ENCODE measurements around the gene SPEN.
"Not testable (repeated sequence)": the region's sequence is repeated elsewhere in the genome, so short reads cannot be mapped to it uniquely, and the experiment has no call there.

Gene SPEN

GRCh38 chr1:15899266-15899665, 51.8 kb downstream of the SPEN start:
- H3K27ac ChIP-seq, result peak overlapping the region; percentile 11; the same call in 1 of the 2 replicates
- no peak for TF ChIP-seq ZFX (IDR thresholded peaks at IDR 0.05; ENCODE audit: borderline replicate concordance)
- no peak for TF ChIP-seq CTCF (IDR thresholded peaks at IDR 0.05)

GRCh38 chr1:15900662-15901279, 53.3 kb downstream of the SPEN start:
- H3K27ac ChIP-seq, result no peak overlapping the region
- TF ChIP-seq CTCF (IDR thresholded peaks at IDR 0.05), result no peak
- TF ChIP-seq ZFX (IDR thresholded peaks at IDR 0.05; ENCODE audit: borderline replicate concordance), result no peak

- peak overlapping the region; percentile 22 for H3K27ac ChIP-seq
- no peak for TF ChIP-seq ZFX (IDR thresholded peaks at IDR 0.05; ENCODE audit: borderline replicate concordance)
- no peak for TF ChIP-seq CTCF (IDR thresholded peaks at IDR 0.05)
Measured at GRCh38 chr1:15902882-15903281, 55.4 kb downstream of the SPEN start.

GRCh38 chr1:15908597-15908996, 61.1 kb downstream of the SPEN start:
- TF ChIP-seq ZFX (IDR thresholded peaks at IDR 0.05; ENCODE audit: borderline replicate concordance), result no peak
- TF ChIP-seq CTCF (IDR thresholded peaks at IDR 0.05), result no peak
- no peak overlapping the region for H3K27ac ChIP-seq

- no peak overlapping the region for H3K27ac ChIP-seq
- TF ChIP-seq CTCF (IDR thresholded peaks at IDR 0.05), result no peak
Measured at GRCh38 chr1:15911141-15911540, 63.6 kb downstream of the SPEN start.

GRCh38 chr1:15911927-15912326, 64.4 kb downstream of the SPEN start:
- no peak overlapping the region for H3K27ac ChIP-seq
- TF ChIP-seq CTCF (IDR thresholded peaks at IDR 0.05) (no peak), ZFX (IDR thresholded peaks at IDR 0.05; ENCODE audit: borderline replicate concordance) (no peak)

GRCh38 chr1:15913607-15914006, 66.1 kb downstream of the SPEN start:
- H3K27ac ChIP-seq, result not testable (repeated sequence)

- no peak for TF ChIP-seq ZFX (IDR thresholded peaks at IDR 0.05; ENCODE audit: borderline replicate concordance)
- TF ChIP-seq CTCF (IDR thresholded peaks at IDR 0.05), result no peak
- H3K27ac ChIP-seq, result no peak overlapping the region
Measured at GRCh38 chr1:15915991-15916390, 68.5 kb downstream of the SPEN start.

All from 22Rv1 (cell line).